H1 (cell line): ENCODE measurements around the gene CD52. TPM values are rescaled to one million over a fixed set of nuclear protein-coding genes. Genes with fewer than 3 reads are reported as not detected.
A peak's percentile ranks its signal among the peaks of the same experiment; 100 is the strongest.

Source experiments
- CTCF ChIA-PET: fragments of 300-600 bp; sonication (Branson Sonifier 250); formaldehyde crosslinking; loops from one replicate; lab custom pipeline; 2021; ENCODE audit not compliant: partially characterized antibody; lab: Charles Lee
- POLR2A ChIA-PET: fragments of 300-600 bp; sonication (Branson Sonifier 250); formaldehyde crosslinking; loops from one replicate; lab custom pipeline; 2021; ENCODE audit warnings: inconsistent platforms; ENCODE audit not compliant: partially characterized antibody; lab: Charles Lee
- DNase-seq, 2 experiments: peaks; one replicate each; pipeline versions ENCODE4 v3.0.0 to v3.0.0-alpha.2; 2010 to 2022; ENCODE audit warnings: low spot score in 2 of 2, low read depth in 1 of 2, mixed read lengths in 1 of 2
- FAIRE-seq: peaks from 2 replicates; lab custom pipeline; 2011; peaks lifted over from hg19 to GRCh38; lab: Jason Lieb, UNC
- H2AFZ ChIP-seq: 2 replicates; pipeline ENCODE4 v1.8.1; 2012; ENCODE audit warnings: low read length, inconsistent platforms
- H2AK5ac ChIP-seq: 2 replicates; pipeline ENCODE4 v1.6.1; 2013; ENCODE audit warnings: low read depth, low read length
- H2BK120ac ChIP-seq: replicated peaks from 2 replicates; pipeline ENCODE3; 2013; ENCODE audit warnings: low read depth, low read length, inconsistent platforms
- H2BK12ac ChIP-seq: 2 replicates; pipeline ENCODE4 v1.6.1; 2013; ENCODE audit warnings: low read depth, low read length
- H2BK15ac ChIP-seq: 2 replicates; pipeline ENCODE4 v1.6.1; 2013; ENCODE audit warnings: low read length
- H2BK20ac ChIP-seq: 2 replicates; pipeline ENCODE4 v1.6.1; 2013; ENCODE audit warnings: low read length
- H2BK5ac ChIP-seq: 2 replicates; pipeline ENCODE4 v1.6.1; 2013; ENCODE audit warnings: low read depth, low read length
- H3K14ac ChIP-seq: 2 replicates; pipeline ENCODE4 v1.6.1; 2013; ENCODE audit warnings: inconsistent platforms; ENCODE audit not compliant: insufficient read length
- H3K18ac ChIP-seq: 2 replicates; pipeline ENCODE4 v1.6.1; 2013; ENCODE audit warnings: low read length; ENCODE audit errors: extremely low read depth
- H3K23ac ChIP-seq: 2 replicates; pipeline ENCODE4 v1.6.1; 2013; ENCODE audit warnings: inconsistent platforms; ENCODE audit not compliant: insufficient read length
- H3K23me2 ChIP-seq: 2 replicates; pipeline ENCODE4 v1.6.1; 2013; ENCODE audit warnings: low read depth, low read length
- H3K27ac ChIP-seq: 2 replicates; pipeline ENCODE4 v1.6.1; 2011; ENCODE audit warnings: low read depth, low read length, inconsistent platforms
- H3K27me3 ChIP-seq, 4 experiments: replicated peaks in 1 of 4; 1 replicate in 1 of 4; 2 replicates in 3 of 4; pipeline versions ENCODE4 v1.6.1 to v1.8.1; 2011 to 2013; ENCODE audit warnings: low read length in 3 of 4, mild to moderate bottlenecking in 3 of 4, inconsistent platforms in 2 of 4, mixed read lengths in 2 of 4, moderate library complexity in 1 of 4; ENCODE audit not compliant: control insufficient read depth in 3 of 4, insufficient read depth in 3 of 4; ENCODE audit errors: extremely low read depth in 1 of 4
- H3K36me3 ChIP-seq, 4 experiments: 2 replicates each; pipeline versions ENCODE4 v1.6.1 to v1.8.1; 2011 to 2013; ENCODE audit warnings: mild to moderate bottlenecking in 4 of 4, low read length in 3 of 4, moderate library complexity in 2 of 4, control low read depth in 1 of 4, inconsistent platforms in 1 of 4; ENCODE audit not compliant: insufficient read depth in 4 of 4, control insufficient read depth in 2 of 4
- H3K4ac ChIP-seq: replicated peaks from 2 replicates; pipeline ENCODE3; 2013; ENCODE audit warnings: low read length, low read depth, mixed read lengths, inconsistent platforms; ENCODE audit not compliant: insufficient read length
- H3K4me1 ChIP-seq, 4 experiments: replicated peaks in 1 of 4; 1 replicate in 1 of 4; 2 replicates in 3 of 4; pipeline versions ENCODE4 v1.6.1 to v1.8.1; 2011 to 2013; ENCODE audit warnings: low read length in 3 of 4, inconsistent platforms in 2 of 4, mixed read lengths in 1 of 4; ENCODE audit not compliant: insufficient read depth in 4 of 4, control insufficient read depth in 3 of 4
- H3K4me2 ChIP-seq, 2 experiments: 2 replicates each; pipeline versions ENCODE4 v1.6.1 to v1.8.1; 2011 to 2013; ENCODE audit warnings: low read depth in 2 of 2, low read length in 2 of 2, control low read depth in 1 of 2, inconsistent platforms in 1 of 2, mild to moderate bottlenecking in 1 of 2; ENCODE audit not compliant: insufficient read depth in 1 of 2
- H3K4me3 ChIP-seq, 4 experiments: fragments of 200-600, 300-600 bp in 1 of 4; sonication (generic), shearing (Covaris generic), sonication (Bioruptor Twin) in 1 of 4; 2 replicates each; pipeline versions ENCODE4 v1.5.1 to v1.8.1; 2011 to 2016; ENCODE audit warnings: low read length in 4 of 4, low read depth in 3 of 4, control low read depth in 2 of 4, inconsistent platforms in 2 of 4, mild to moderate bottlenecking in 2 of 4, mixed read lengths in 1 of 4, moderate library complexity in 1 of 4; ENCODE audit not compliant: insufficient read depth in 2 of 4; ENCODE audit errors: extremely low read depth in 1 of 4
- H3K56ac ChIP-seq: replicated peaks from 2 replicates; pipeline ENCODE3; 2013; ENCODE audit warnings: low read depth, mild to moderate bottlenecking, mixed read lengths, low read length, inconsistent platforms; ENCODE audit not compliant: insufficient read length
- H3K79me1 ChIP-seq: 2 replicates; pipeline ENCODE4 v1.6.1; 2013; ENCODE audit warnings: low read depth, low read length, control low read depth
- H3K79me2 ChIP-seq, 2 experiments: 2 replicates each; pipeline versions ENCODE4 v1.6.1 to v1.8.1; 2012 to 2013; ENCODE audit warnings: low read length in 2 of 2, mild to moderate bottlenecking in 2 of 2, inconsistent platforms in 1 of 2; ENCODE audit not compliant: insufficient read depth in 2 of 2, control insufficient read depth in 1 of 2
- H3K9ac ChIP-seq, 4 experiments: replicated peaks in 1 of 4; 1 replicate in 1 of 4; 2 replicates in 3 of 4; pipeline versions ENCODE4 v1.6.1 to v1.8.1; 2011 to 2013; ENCODE audit warnings: low read depth in 3 of 4, low read length in 3 of 4, control low read depth in 2 of 4, mild to moderate bottlenecking in 2 of 4, moderate library complexity in 2 of 4, inconsistent platforms in 1 of 4; ENCODE audit errors: extremely low read depth in 1 of 4
- H3K9me3 ChIP-seq, 2 experiments: 2 replicates each; pipeline versions ENCODE4 v1.6.1 to v1.8.1; 2012 to 2013; ENCODE audit warnings: mild to moderate bottlenecking in 2 of 2, moderate library complexity in 2 of 2, control low read depth in 1 of 2, inconsistent platforms in 1 of 2, low read depth in 1 of 2, low read length in 1 of 2, mixed read lengths in 1 of 2; ENCODE audit not compliant: insufficient read depth in 2 of 2
- H4K20me1 ChIP-seq, 2 experiments: replicated peaks in 1 of 2; 2 replicates each; pipeline versions ENCODE3 to v1.8.1; 2011 to 2013; ENCODE audit warnings: inconsistent platforms in 2 of 2, low read length in 2 of 2, mild to moderate bottlenecking in 1 of 2; ENCODE audit not compliant: insufficient read depth in 2 of 2, control insufficient read depth in 1 of 2
- H4K5ac ChIP-seq: 2 replicates; pipeline ENCODE4 v1.6.1; 2013; ENCODE audit warnings: low read length, low read depth, mixed read lengths, inconsistent platforms; ENCODE audit not compliant: insufficient read length
- H4K8ac ChIP-seq: 2 replicates; pipeline ENCODE4 v1.8.0; 2013; ENCODE audit warnings: mild to moderate bottlenecking, moderate library complexity, low read length, inconsistent platforms; ENCODE audit not compliant: insufficient read depth; ENCODE audit errors: extremely low read depth
- H4K91ac ChIP-seq: replicated peaks from 2 replicates; pipeline ENCODE3; 2013; ENCODE audit warnings: low read length, mixed read lengths, inconsistent platforms; ENCODE audit not compliant: insufficient read length
- CBX5 ChIP-seq: fragments of 300-800, 300-1000 bp; sonication (generic); IDR thresholded peaks from 2 replicates; pipeline ENCODE4 v1.7.1; 2016; ENCODE audit warnings: antibody characterized with exemption, low read length, low read depth
- CEBPB ChIP-seq: IDR thresholded peaks from 2 replicates; pipeline ENCODE4 v1.6.1; 2012; ENCODE audit warnings: low read depth, low read length
- CREB1 ChIP-seq: IDR thresholded peaks from 2 replicates; pipeline ENCODE4 v1.6.1; 2012; ENCODE audit warnings: inconsistent platforms
- EGR1 ChIP-seq: IDR thresholded peaks from 2 replicates; pipeline ENCODE4 v1.6.1; 2011; ENCODE audit warnings: low read depth, low read length, borderline replicate concordance
- EP300 ChIP-seq, 2 experiments: IDR thresholded peaks; 1 replicate in 1 of 2; 2 replicates in 1 of 2; pipeline ENCODE4 v1.6.1; 2011 to 2012; ENCODE audit warnings: low read depth in 2 of 2, low read length in 2 of 2, mild to moderate bottlenecking in 2 of 2, borderline replicate concordance in 1 of 2, inconsistent platforms in 1 of 2, moderate library complexity in 1 of 2
- KDM1A ChIP-seq: fragments of 200-600, 300-600 bp; sonication (generic); IDR thresholded peaks from 2 replicates; pipeline ENCODE4 v1.7.1; 2016; ENCODE audit warnings: mild to moderate bottlenecking, low read length, borderline replicate concordance
- RAD21 ChIP-seq, 2 experiments: IDR thresholded peaks in 1 of 2; conservative IDR thresholded peaks in 1 of 2; 2 replicates each; pipeline ENCODE4 v1.6.1; 2011; ENCODE audit warnings: low read depth in 2 of 2, low read length in 2 of 2, improper control_type of control experiment in 1 of 2, inconsistent platforms in 1 of 2, mild to moderate bottlenecking in 1 of 2, moderate library complexity in 1 of 2
- RFX5 ChIP-seq: IDR thresholded peaks from 2 replicates; pipeline ENCODE4 v1.6.1; 2011; ENCODE audit warnings: low read depth, low read length, improper control_type of control experiment, borderline replicate concordance
- SIN3A ChIP-seq, 2 experiments: IDR thresholded peaks in 1 of 2; conservative IDR thresholded peaks in 1 of 2; 2 replicates each; pipeline ENCODE4 v1.6.1; 2011 to 2012; ENCODE audit warnings: low read length in 2 of 2, improper control_type of control experiment in 1 of 2, low read depth in 1 of 2, mild to moderate bottlenecking in 1 of 2
- WGBS, 2 experiments: shearing (Covaris generic) in 1 of 2; methylation state at CpG; one replicate each; pipeline versions ENCODE4 v1.1.6 to v1.1.7; 2013 to 2015; ENCODE audit warnings: low lambda C conversion rate in 2 of 2, mixed read lengths in 2 of 2, inconsistent platforms in 1 of 2, low coverage in 1 of 2, missing lambda C conversion rate in 1 of 2; ENCODE audit not compliant: insufficient replicate concordance in 2 of 2, insufficient coverage in 1 of 2, insufficient read length in 1 of 2; ENCODE audit errors: extremely low coverage in 1 of 2, missing lambda C conversion rate in 1 of 2; 5-methylcytosine and 5-hydroxymethylcytosine counted together
- polyA plus RNA-seq, 7 experiments: library from polyadenylated mRNA; depleted of rRNA in 3 of 7; stranded (reverse) in 5 of 7; unstranded in 2 of 7; fragments of >200 nt in 5 of 7; fragments of 200-250 nt in 2 of 7; gene quantifications; 1 replicate in 5 of 7; 2 replicates in 1 of 7; 4 replicates in 1 of 7; pipeline versions ENCODE4 v1.2.1 to v1.2.3, GENCODE V29; 2011 to 2013; ENCODE audit warnings: missing spikeins in 2 of 7, mixed read lengths in 2 of 7
- total RNA-seq: library from RNA; stranded (reverse); fragmentation: NEBNext Ultra II Directional; extraction: Animal tissue kit (Norgen Biotek cat#: 25700); gene quantifications from 2 replicates; pipeline ENCODE4 v1.2.1, GENCODE V29; 2021
- TF ChIP-seq, protein P1 (sequence below): IDR thresholded peaks from 2 replicates; pipeline ENCODE4 v1.6.1; 2011; ENCODE audit warnings: low read depth, mild to moderate bottlenecking, low read length; ENCODE audit not compliant: insufficient read depth

CD52 gene
- total and polyA plus RNA-seq, 2 of the 8 experiments (the other 6 are each of a cell fraction or from before 2014, with no cell fraction given): 2.4 to 3.1 TPM

DNA sequence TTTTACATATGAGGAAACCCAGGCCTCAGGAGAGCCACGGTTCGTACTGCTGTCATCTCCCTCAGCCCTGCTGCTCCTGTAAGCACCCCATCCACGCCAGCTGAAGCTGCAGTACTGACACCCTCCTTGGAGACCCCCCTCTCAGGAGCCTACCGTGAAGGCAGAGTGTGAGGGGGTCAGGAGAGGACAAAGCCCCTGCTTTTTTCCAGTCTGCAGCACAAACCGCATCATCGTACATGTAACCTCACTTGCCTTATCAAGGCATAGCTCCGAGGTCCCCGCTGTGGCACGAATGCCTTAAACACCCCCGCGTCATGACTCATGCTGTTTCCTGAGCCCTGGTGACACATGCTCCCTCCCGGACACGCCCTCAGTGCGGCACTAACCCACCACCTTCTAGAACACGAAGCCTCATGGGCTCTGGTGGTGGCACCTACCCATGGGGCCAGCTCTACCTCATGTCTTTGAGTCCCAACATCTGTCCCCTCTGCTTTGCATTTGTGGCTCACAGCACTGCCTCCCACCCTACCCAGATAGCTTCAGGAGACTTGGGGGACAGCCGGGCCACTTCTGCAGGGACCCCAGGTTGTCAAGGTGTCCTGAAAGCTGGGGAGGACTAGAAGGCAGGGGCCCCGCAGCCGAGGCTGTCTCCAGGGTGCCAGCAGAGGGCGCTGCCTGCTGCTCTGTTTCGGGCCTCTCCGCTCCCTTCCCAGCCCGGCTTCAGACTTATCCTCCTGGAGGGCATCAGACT, 33.0 kb upstream of the CD52 start:
- POLR2A ChIA-PET: interaction anchor here (1.0 to 3.2 kb wide), 11 partner anchors 9 to 188 kb away, joined by 3 to 27 read pairs (median 4); partner anchors contain the start of genes CD52, HMGN2 and LIN28A
- TF ChIP-seq CBX5: no peak
- no peak for TF ChIP-seq EGR1
- no peak for TF ChIP-seq EP300 (IDR thresholded peaks at IDR 0.05; ENCODE audit: borderline replicate concordance in 1 of 2, low read depth in 2 of 2, low read length in 2 of 2)
- no peak for TF ChIP-seq RFX5
- 0 out of 2 replicates have a peak, but pooled peaks have one; percentile 25 for TF ChIP-seq CREB1
- no peak for TF ChIP-seq SIN3A (conservative IDR thresholded peaks at IDR 0.05 in 1 of 2, IDR thresholded peaks at IDR 0.05 in 1 of 2; ENCODE audit: low read depth in 1 of 2, low read length in 2 of 2)
- no peak for TF ChIP-seq KDM1A
- no peak for TF ChIP-seq CEBPB
- TF ChIP-seq, protein P1, sequence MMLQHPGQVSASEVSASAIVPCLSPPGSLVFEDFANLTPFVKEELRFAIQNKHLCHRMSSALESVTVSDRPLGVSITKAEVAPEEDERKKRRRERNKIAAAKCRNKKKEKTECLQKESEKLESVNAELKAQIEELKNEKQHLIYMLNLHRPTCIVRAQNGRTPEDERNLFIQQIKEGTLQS: no peak
- peak; percentile 89 to 91 for TF ChIP-seq RAD21 (IDR thresholded peaks at IDR 0.05 in 1 of 2, conservative IDR thresholded peaks at IDR 0.05 in 1 of 2; ENCODE audit: low read depth in 2 of 2, low read length in 2 of 2)

More for the DNA sequence above, 33.0 kb upstream of the CD52 start:
- FAIRE-seq: no peak
- H3K23ac ChIP-seq: no peak overlapping the region
- H3K23me2 ChIP-seq: peaks cover 9% of the 10 kb centered on the region; the same call in 1 of the 2 replicates
- H2BK15ac ChIP-seq: 0 out of 2 replicates have a peak overlapping the region, but pooled peaks have one; percentile 53
- no peak overlapping the region for H4K8ac ChIP-seq
- H3K79me2 ChIP-seq: peaks cover 0 to 5% of the 10 kb centered on the region in 2 experiments; a peak in 1 of 4 replicates
- peak in 1 of 2 experiments; percentile 94 for DNase-seq
- no peaks in the 10 kb centered on the region for H3K9me3 ChIP-seq
- no peak overlapping the region for H3K18ac ChIP-seq
- no peak overlapping the region; the same call in 1 of the 2 replicates for H2BK12ac ChIP-seq
- H2AFZ ChIP-seq: no peak overlapping the region
- H3K4me3 ChIP-seq: no peak overlapping the region
- no peak overlapping the region for H3K27ac ChIP-seq
- CTCF ChIA-PET: interaction anchor here (0.6 to 39.7 kb wide), 38 partner anchors 9 to 256 kb away, joined by 3 to 1530 read pairs (median 5); partner anchors contain the start of genes CATSPER4, CD52, CNKSR1 and CRYBG2
- peaks cover 0 to 4% (median 0%) of the 10 kb centered on the region in 4 experiments; a peak in 1 of 8 replicates for H3K36me3 ChIP-seq
- no peak overlapping the region for H2BK120ac ChIP-seq
- no peak overlapping the region for H3K56ac ChIP-seq
- H3K4me2 ChIP-seq: no peak overlapping the region
- no peak overlapping the region for H2AK5ac ChIP-seq
- no peaks in the 10 kb centered on the region for H3K79me1 ChIP-seq
- H3K14ac ChIP-seq: no peak overlapping the region
- H4K20me1 ChIP-seq: peaks cover 4 to 12% of the 10 kb centered on the region in 2 experiments
- H2BK20ac ChIP-seq: 0 out of 2 replicates have a peak overlapping the region, but pooled peaks have one; percentile 32
- no peak overlapping the region for H3K4ac ChIP-seq
- WGBS, 2 experiments: 70% methylated on average over 22 of the region's 22 CpGs; no CpG with 5 or more reads in 1 of the 2 experiments
- peaks cover 8 to 32% (median 19%) of the 10 kb centered on the region in 4 experiments for H3K4me1 ChIP-seq
- no peaks in the 10 kb centered on the region for H3K27me3 ChIP-seq
- H2BK5ac ChIP-seq: no peak overlapping the region; the same call in 1 of the 2 replicates
- no peak overlapping the region for H4K91ac ChIP-seq
- no peak overlapping the region for H4K5ac ChIP-seq
- H3K9ac ChIP-seq: no peak overlapping the region; a peak in 1 of 7 replicates
